K562 (cell line): ENCODE data around the gene ACTC1.

ENCODE experiments used
- ARNT ChIP-seq, 2 experiments: fragments of 450-650 bp; IDR thresholded peaks; 2 replicates each; pipeline ENCODE4 v1.6.1; 2016; ENCODE audit warnings: mild to moderate bottlenecking in 1 of 2
- JUND ChIP-seq, 2 experiments: IDR thresholded peaks; 2 replicates in 1 of 2; 3 replicates in 1 of 2; pipeline ENCODE4 v1.6.1; 2011; ENCODE audit warnings: borderline replicate concordance in 2 of 2, low read depth in 2 of 2, low read length in 2 of 2, improper control_type of control experiment in 1 of 2, missing biosample characterization in 1 of 2, missing genetic modification characterization in 1 of 2, missing genetic modification reagents in 1 of 2
- MAFG ChIP-seq: fragments of 450-650 bp; conservative IDR thresholded peaks from 2 replicates; pipeline ENCODE4 v1.6.1; 2016; ENCODE audit warnings: missing genetic modification characterization, missing compliant biosample characterization
- MAFK ChIP-seq: IDR thresholded peaks from 2 replicates; pipeline ENCODE4 v1.6.1; 2011; ENCODE audit warnings: low read length, improper control_type of control experiment
- MYNN ChIP-seq, 2 experiments: sonication (generic); formaldehyde crosslinking in 1 of 2; IDR thresholded peaks; 2 replicates each; pipeline versions ENCODE4 v1.5.0 to v1.6.1; 2016 to 2020; ENCODE audit warnings: antibody characterized with exemption in 1 of 2, missing genetic modification reagents in 1 of 2
- NFRKB ChIP-seq: fragments of 450-650 bp; IDR thresholded peaks from 2 replicates; pipeline ENCODE4 v1.6.1; 2016; ENCODE audit warnings: low read depth
- POLR2AphosphoS5 ChIP-seq: IDR thresholded peaks from 2 replicates; pipeline ENCODE4 v1.6.1; 2011; ENCODE audit warnings: mild to moderate bottlenecking, low read depth, low read length, moderate library complexity; ENCODE audit not compliant: control insufficient read depth, insufficient read depth
- SIN3A ChIP-seq, 2 experiments: fragments of 150-350 bp in 1 of 2; IDR thresholded peaks; 2 replicates each; pipeline ENCODE4 v1.6.1; 2011 to 2016; ENCODE audit warnings: borderline replicate concordance in 2 of 2, low read depth in 2 of 2, low read length in 2 of 2, mild to moderate bottlenecking in 2 of 2, moderate library complexity in 2 of 2; ENCODE audit not compliant: control insufficient read depth in 1 of 2
- THAP7 ChIP-seq: fragments of 250-450 bp; sonication (Bioruptor Pico); IDR thresholded peaks from 2 replicates; pipeline ENCODE4 v1.5.0; 2021
- ZNF121 ChIP-seq: sonication (generic); formaldehyde crosslinking; conservative IDR thresholded peaks from 2 replicates; pipeline ENCODE4 v1.8.0; 2022; ENCODE audit warnings: missing genetic modification reagents
- ZNF263 ChIP-seq: sonication (generic); formaldehyde crosslinking; IDR thresholded peaks from 2 replicates; pipeline ENCODE4 v1.8.0; 2022; ENCODE audit warnings: mild to moderate bottlenecking, missing genetic modification reagents, borderline replicate concordance
- ZNF512 ChIP-seq: IDR thresholded peaks from 2 replicates; pipeline ENCODE4 v1.6.1; 2016; ENCODE audit warnings: missing genetic modification characterization, missing compliant biosample characterization
- ZZZ3 ChIP-seq: fragments of 450-650 bp; IDR thresholded peaks from 2 replicates; pipeline ENCODE4 v1.6.1; 2016; ENCODE audit warnings: antibody characterized with exemption, mild to moderate bottlenecking, moderate library complexity
- TF ChIP-seq, protein P1 (sequence below), 3 experiments: IDR thresholded peaks in 2 of 3; conservative IDR thresholded peaks in 1 of 3; 2 replicates each; pipeline ENCODE4 v1.5.1; 2011 to 2012; ENCODE audit warnings: low read length in 3 of 3, mild to moderate bottlenecking in 3 of 3, control low read depth in 2 of 3, improper control_type of control experiment in 1 of 3, inconsistent platforms in 1 of 3, low read depth in 1 of 3, mixed read lengths in 1 of 3, moderate library complexity in 1 of 3; ENCODE audit not compliant: insufficient read depth in 2 of 3

- TF ChIP-seq, protein P1, sequence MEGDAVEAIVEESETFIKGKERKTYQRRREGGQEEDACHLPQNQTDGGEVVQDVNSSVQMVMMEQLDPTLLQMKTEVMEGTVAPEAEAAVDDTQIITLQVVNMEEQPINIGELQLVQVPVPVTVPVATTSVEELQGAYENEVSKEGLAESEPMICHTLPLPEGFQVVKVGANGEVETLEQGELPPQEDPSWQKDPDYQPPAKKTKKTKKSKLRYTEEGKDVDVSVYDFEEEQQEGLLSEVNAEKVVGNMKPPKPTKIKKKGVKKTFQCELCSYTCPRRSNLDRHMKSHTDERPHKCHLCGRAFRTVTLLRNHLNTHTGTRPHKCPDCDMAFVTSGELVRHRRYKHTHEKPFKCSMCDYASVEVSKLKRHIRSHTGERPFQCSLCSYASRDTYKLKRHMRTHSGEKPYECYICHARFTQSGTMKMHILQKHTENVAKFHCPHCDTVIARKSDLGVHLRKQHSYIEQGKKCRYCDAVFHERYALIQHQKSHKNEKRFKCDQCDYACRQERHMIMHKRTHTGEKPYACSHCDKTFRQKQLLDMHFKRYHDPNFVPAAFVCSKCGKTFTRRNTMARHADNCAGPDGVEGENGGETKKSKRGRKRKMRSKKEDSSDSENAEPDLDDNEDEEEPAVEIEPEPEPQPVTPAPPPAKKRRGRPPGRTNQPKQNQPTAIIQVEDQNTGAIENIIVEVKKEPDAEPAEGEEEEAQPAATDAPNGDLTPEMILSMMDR (IDR thresholded peaks at IDR 0.05 in 2 of 3, conservative IDR thresholded peaks at IDR 0.05 in 1 of 3; ENCODE audit: insufficient read depth in 2 of 3, low read depth in 1 of 3, low read length in 3 of 3): no peak
- no peak for TF ChIP-seq SIN3A (IDR thresholded peaks at IDR 0.05; ENCODE audit: borderline replicate concordance in 2 of 2, control insufficient read depth in 1 of 2, low read depth in 2 of 2, low read length in 2 of 2)
- TF ChIP-seq MAFK: no peak
- TF ChIP-seq ZNF263 (CRISPR knock-in tag): no peak
- no peak for TF ChIP-seq POLR2AphosphoS5
- no peak for TF ChIP-seq ZNF512 (tag)
- TF ChIP-seq ARNT (IDR thresholded peaks at IDR 0.05): no peak
- no peak for TF ChIP-seq MAFG (tag)
- no peak for TF ChIP-seq ZNF121 (CRISPR knock-in tag)
- no peak for TF ChIP-seq NFRKB
- no peak for TF ChIP-seq MYNN (IDR thresholded peaks at IDR 0.05)
- no peak for TF ChIP-seq MYNN (CRISPR knock-in tag; IDR thresholded peaks at IDR 0.05)
- TF ChIP-seq THAP7 (CRISPR knock-in tag): no peak
- TF ChIP-seq JUND (IDR thresholded peaks at IDR 0.05; ENCODE audit: borderline replicate concordance, low read depth, low read length): no peak
- no peak for TF ChIP-seq JUND (tag; IDR thresholded peaks at IDR 0.05; ENCODE audit: borderline replicate concordance, low read depth, low read length)
- TF ChIP-seq ZZZ3: no peak
Observed at GRCh38 chr15:34809186-34809585, 13.8 kb upstream of the ACTC1 start.
